Measurements from ENCODE around the gene ECM2. TPM values are rescaled to one million over a fixed set of nuclear protein-coding genes. Genes with fewer than 3 reads are reported as not detected.

The ECM2 gene
- total and polyA plus RNA-seq, 2 of the 8 experiments (the other 6 are each of a cell fraction or from before 2014, with no cell fraction given) = not detected

DNA sequence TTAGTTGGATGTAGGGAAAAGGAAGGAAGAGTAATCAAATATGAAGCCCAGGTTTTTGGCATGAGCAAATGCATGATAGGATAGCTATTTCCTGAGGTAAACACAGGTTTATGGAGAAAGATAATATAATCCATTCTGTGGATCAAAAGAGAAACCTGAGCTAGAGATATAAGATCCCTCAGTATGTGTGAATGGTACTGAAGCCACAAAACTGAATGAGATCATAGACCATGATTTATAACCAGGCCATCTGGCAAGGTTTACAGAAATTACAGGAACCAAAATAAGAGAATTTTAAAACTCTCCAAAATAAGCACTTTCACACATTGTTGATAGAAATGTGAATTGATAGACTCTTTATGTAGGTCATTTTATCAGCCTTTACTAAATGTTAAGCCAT lies 28.7 kb upstream of the ECM2 start (continued):
- TF ChIP-seq, protein P1, sequence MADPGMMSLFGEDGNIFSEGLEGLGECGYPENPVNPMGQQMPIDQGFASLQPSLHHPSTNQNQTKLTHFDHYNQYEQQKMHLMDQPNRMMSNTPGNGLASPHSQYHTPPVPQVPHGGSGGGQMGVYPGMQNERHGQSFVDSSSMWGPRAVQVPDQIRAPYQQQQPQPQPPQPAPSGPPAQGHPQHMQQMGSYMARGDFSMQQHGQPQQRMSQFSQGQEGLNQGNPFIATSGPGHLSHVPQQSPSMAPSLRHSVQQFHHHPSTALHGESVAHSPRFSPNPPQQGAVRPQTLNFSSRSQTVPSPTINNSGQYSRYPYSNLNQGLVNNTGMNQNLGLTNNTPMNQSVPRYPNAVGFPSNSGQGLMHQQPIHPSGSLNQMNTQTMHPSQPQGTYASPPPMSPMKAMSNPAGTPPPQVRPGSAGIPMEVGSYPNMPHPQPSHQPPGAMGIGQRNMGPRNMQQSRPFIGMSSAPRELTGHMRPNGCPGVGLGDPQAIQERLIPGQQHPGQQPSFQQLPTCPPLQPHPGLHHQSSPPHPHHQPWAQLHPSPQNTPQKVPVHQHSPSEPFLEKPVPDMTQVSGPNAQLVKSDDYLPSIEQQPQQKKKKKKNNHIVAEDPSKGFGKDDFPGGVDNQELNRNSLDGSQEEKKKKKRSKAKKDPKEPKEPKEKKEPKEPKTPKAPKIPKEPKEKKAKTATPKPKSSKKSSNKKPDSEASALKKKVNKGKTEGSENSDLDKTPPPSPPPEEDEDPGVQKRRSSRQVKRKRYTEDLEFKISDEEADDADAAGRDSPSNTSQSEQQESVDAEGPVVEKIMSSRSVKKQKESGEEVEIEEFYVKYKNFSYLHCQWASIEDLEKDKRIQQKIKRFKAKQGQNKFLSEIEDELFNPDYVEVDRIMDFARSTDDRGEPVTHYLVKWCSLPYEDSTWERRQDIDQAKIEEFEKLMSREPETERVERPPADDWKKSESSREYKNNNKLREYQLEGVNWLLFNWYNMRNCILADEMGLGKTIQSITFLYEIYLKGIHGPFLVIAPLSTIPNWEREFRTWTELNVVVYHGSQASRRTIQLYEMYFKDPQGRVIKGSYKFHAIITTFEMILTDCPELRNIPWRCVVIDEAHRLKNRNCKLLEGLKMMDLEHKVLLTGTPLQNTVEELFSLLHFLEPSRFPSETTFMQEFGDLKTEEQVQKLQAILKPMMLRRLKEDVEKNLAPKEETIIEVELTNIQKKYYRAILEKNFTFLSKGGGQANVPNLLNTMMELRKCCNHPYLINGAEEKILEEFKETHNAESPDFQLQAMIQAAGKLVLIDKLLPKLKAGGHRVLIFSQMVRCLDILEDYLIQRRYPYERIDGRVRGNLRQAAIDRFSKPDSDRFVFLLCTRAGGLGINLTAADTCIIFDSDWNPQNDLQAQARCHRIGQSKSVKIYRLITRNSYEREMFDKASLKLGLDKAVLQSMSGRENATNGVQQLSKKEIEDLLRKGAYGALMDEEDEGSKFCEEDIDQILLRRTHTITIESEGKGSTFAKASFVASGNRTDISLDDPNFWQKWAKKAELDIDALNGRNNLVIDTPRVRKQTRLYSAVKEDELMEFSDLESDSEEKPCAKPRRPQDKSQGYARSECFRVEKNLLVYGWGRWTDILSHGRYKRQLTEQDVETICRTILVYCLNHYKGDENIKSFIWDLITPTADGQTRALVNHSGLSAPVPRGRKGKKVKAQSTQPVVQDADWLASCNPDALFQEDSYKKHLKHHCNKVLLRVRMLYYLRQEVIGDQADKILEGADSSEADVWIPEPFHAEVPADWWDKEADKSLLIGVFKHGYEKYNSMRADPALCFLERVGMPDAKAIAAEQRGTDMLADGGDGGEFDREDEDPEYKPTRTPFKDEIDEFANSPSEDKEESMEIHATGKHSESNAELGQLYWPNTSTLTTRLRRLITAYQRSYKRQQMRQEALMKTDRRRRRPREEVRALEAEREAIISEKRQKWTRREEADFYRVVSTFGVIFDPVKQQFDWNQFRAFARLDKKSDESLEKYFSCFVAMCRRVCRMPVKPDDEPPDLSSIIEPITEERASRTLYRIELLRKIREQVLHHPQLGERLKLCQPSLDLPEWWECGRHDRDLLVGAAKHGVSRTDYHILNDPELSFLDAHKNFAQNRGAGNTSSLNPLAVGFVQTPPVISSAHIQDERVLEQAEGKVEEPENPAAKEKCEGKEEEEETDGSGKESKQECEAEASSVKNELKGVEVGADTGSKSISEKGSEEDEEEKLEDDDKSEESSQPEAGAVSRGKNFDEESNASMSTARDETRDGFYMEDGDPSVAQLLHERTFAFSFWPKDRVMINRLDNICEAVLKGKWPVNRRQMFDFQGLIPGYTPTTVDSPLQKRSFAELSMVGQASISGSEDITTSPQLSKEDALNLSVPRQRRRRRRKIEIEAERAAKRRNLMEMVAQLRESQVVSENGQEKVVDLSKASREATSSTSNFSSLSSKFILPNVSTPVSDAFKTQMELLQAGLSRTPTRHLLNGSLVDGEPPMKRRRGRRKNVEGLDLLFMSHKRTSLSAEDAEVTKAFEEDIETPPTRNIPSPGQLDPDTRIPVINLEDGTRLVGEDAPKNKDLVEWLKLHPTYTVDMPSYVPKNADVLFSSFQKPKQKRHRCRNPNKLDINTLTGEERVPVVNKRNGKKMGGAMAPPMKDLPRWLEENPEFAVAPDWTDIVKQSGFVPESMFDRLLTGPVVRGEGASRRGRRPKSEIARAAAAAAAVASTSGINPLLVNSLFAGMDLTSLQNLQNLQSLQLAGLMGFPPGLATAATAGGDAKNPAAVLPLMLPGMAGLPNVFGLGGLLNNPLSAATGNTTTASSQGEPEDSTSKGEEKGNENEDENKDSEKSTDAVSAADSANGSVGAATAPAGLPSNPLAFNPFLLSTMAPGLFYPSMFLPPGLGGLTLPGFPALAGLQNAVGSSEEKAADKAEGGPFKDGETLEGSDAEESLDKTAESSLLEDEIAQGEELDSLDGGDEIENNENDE (IDR thresholded peaks at IDR 0.05; ENCODE audit: insufficient replicate concordance, low read length) = no peak
- TF ChIP-seq SAP30 (IDR thresholded peaks at IDR 0.05; ENCODE audit: insufficient read depth, insufficient replicate concordance, low read length) = no peak
- TF ChIP-seq SIX5 (IDR thresholded peaks at IDR 0.05; ENCODE audit: low read depth, low read length) = no peak
- no peak for TF ChIP-seq CREB1 (IDR thresholded peaks at IDR 0.05)
- TF ChIP-seq KDM1A (IDR thresholded peaks at IDR 0.05; ENCODE audit: borderline replicate concordance, low read length) = no peak
- no peak for TF ChIP-seq HDAC6 (IDR thresholded peaks at IDR 0.05; ENCODE audit: low read depth, low read length)
- no peak for TF ChIP-seq KDM4A (IDR thresholded peaks at IDR 0.05; ENCODE audit: low read depth, low read length, severe bottlenecking)
- TF ChIP-seq EZH2 (IDR thresholded peaks at IDR 0.05; ENCODE audit: low read depth, low read length, severe bottlenecking) = no peak
- no peak for TF ChIP-seq POLR2A (IDR thresholded peaks at IDR 0.05; ENCODE audit: control extremely low read depth in 1 of 2, low read depth in 2 of 2, low read length in 2 of 2)
- no peak for TF ChIP-seq YY1 (IDR thresholded peaks at IDR 0.05; ENCODE audit: low read depth, low read length)
